ENCODE data around the gene FBXO34. TPM values are rescaled to one million over a fixed set of nuclear protein-coding genes. Genes with fewer than 3 reads are reported as not detected.

FBXO34 gene
- total RNA-seq, 4 donors from 2014 or later, result 60.0 to 88.5 (median 81.9) TPM

GRCh38 chr14:55238019-55238680 lies 33.1 kb upstream of the FBXO34 start:
- peaks cover 0 to 7% of the 10 kb centered on the region in 2 donors for H3K4me1 ChIP-seq
- H3K9me3 ChIP-seq, result no peaks in the 10 kb centered on the region
- TF ChIP-seq POLR2A (IDR thresholded peaks at IDR 0.05) (no peak), CTCF (IDR thresholded peaks at IDR 0.05) (no peak)
- no peak overlapping the region for H3K4me3 ChIP-seq (replicated peaks in 1 of 3)
- no peaks in the 10 kb centered on the region for H3K27me3 ChIP-seq
- WGBS, 2 donors, result 85 to 90% methylated on average over 12 of the region's 12 CpGs
- no peak for DNase-seq
- H3K36me3 ChIP-seq, result no peaks in the 10 kb centered on the region
- H3K27ac ChIP-seq, result no peak overlapping the region
- intact Hi-C loops (cut with DNase I), result no loop called here

GRCh38 chr14:55239320-55239719 lies 31.9 kb upstream of the FBXO34 start:
- H3K4me1 ChIP-seq, result peaks cover 0 to 5% of the 10 kb centered on the region in 2 donors
- no peak overlapping the region for H3K4me3 ChIP-seq (replicated peaks in 1 of 3)
- TF ChIP-seq POLR2A (IDR thresholded peaks at IDR 0.05), result no peak
- TF ChIP-seq CTCF (IDR thresholded peaks at IDR 0.05), result no peak
- H3K36me3 ChIP-seq, result no peaks in the 10 kb centered on the region
- H3K27ac ChIP-seq, result no peak overlapping the region
- intact Hi-C loops (cut with DNase I), result no loop called here
- 84 to 90% methylated on average over 1 of the region's 1 CpG for WGBS, 2 donors
- no peaks in the 10 kb centered on the region for H3K9me3 ChIP-seq
- no peak for DNase-seq
- no peaks in the 10 kb centered on the region for H3K27me3 ChIP-seq

- intact Hi-C loops (cut with DNase I), result loop anchor here (10.0 kb wide), 1 partner anchor 114 kb away; no protein-coding TSS in a partner anchor
Measured at GRCh38 chr14:55240526-55241178, 30.6 kb upstream of the FBXO34 start.

GRCh38 chr14:55241673-55242072 lies 29.5 kb upstream of the FBXO34 start:
- Histone ChIP-seq H3K27me3 (no peaks in the 10 kb centered on the region), H3K4me3 (replicated peaks in 1 of 3) (no peak overlapping the region), H3K27ac (no peak overlapping the region), H3K4me1 (peaks cover 5 to 9% of the 10 kb centered on the region in 2 donors), H3K36me3 (no peaks in the 10 kb centered on the region), H3K9me3 (no peaks in the 10 kb centered on the region)
- WGBS, 2 donors, result 74 to 81% methylated on average over 4 of the region's 4 CpGs
- intact Hi-C loops (cut with DNase I), result loop anchor here (10.0 kb wide), 1 partner anchor 113 kb away; no protein-coding TSS in a partner anchor
- DNase-seq, result no peak
- TF ChIP-seq POLR2A (IDR thresholded peaks at IDR 0.05), result no peak
- TF ChIP-seq CTCF (IDR thresholded peaks at IDR 0.05), result no peak

More at GRCh38 chr14:55240526-55241178, 30.6 kb upstream of the FBXO34 start:
- TF ChIP-seq POLR2A (IDR thresholded peaks at IDR 0.05) (no peak), CTCF (IDR thresholded peaks at IDR 0.05) (no peak)
- WGBS, 2 donors, result 29 to 32% methylated on average over 25 to 33 of the region's 33 CpGs
- Histone ChIP-seq H3K27ac (no peak overlapping the region), H3K9me3 (no peaks in the 10 kb centered on the region), H3K27me3 (no peaks in the 10 kb centered on the region), H3K4me1 (peaks cover 0 to 5% of the 10 kb centered on the region in 2 donors), H3K36me3 (no peaks in the 10 kb centered on the region), H3K4me3 (replicated peaks in 1 of 3) (no peak overlapping the region)
- DNase-seq, result no peak

- H3K27ac ChIP-seq, result no peak overlapping the region
- no peak for TF ChIP-seq CTCF (IDR thresholded peaks at IDR 0.05)
- TF ChIP-seq POLR2A (IDR thresholded peaks at IDR 0.05), result no peak
- H3K9me3 ChIP-seq, result no peaks in the 10 kb centered on the region
- WGBS, 2 donors, result 94 to 99% methylated on average over 3 of the region's 3 CpGs
- no peak for DNase-seq
- H3K36me3 ChIP-seq, result no peaks in the 10 kb centered on the region
- H3K4me3 ChIP-seq (replicated peaks in 1 of 3), result no peak overlapping the region
- H3K27me3 ChIP-seq, result no peaks in the 10 kb centered on the region
- peaks cover 5 to 9% of the 10 kb centered on the region in 2 donors for H3K4me1 ChIP-seq
- intact Hi-C loops (cut with DNase I), result loop anchor here (10.0 kb wide), 1 partner anchor 111 kb away; no protein-coding TSS in a partner anchor
Measured at GRCh38 chr14:55243386-55243785, 27.8 kb upstream of the FBXO34 start.

Data from thyroid gland (tissue), 4 donors.